HG03575 (cell line): ENCODE data around the gene DUSP6.

ENCODE experiments used
- ATAC-seq: cut with Tn5 transposase; IDR thresholded peaks from one replicate; pipeline ENCODE4 v1.9.1; 2021; ENCODE audit not compliant: unreplicated experiment, insufficient number of reproducible peaks, low FRiP score; ENCODE audit errors: extremely low read depth

The DUSP6 gene

GRCh38 chr12:89314060-89314761 is 38.1 kb downstream of the DUSP6 start:
- no peak for ATAC-seq

GRCh38 chr12:89311703-89312293 is 40.5 kb downstream of the DUSP6 start:
- ATAC-seq, result no peak

GRCh38 chr12:89309815-89310214 is 42.5 kb downstream of the DUSP6 start:
- no peak for ATAC-seq

- no peak for ATAC-seq
Measured at GRCh38 chr12:89309440-89309802, 42.9 kb downstream of the DUSP6 start.

- ATAC-seq, result no peak
Measured at GRCh38 chr12:89307474-89308253, 44.6 kb downstream of the DUSP6 start.

GRCh38 chr12:89306827-89307473 is 45.4 kb downstream of the DUSP6 start:
- no peak for ATAC-seq

GRCh38 chr12:89305373-89305772 is 46.9 kb downstream of the DUSP6 start:
- no peak for ATAC-seq

- no peak for ATAC-seq
Measured at GRCh38 chr12:89299931-89300330, 52.4 kb downstream of the DUSP6 start.

- ATAC-seq, result no peak
Measured at GRCh38 chr12:89299417-89299816, 52.9 kb downstream of the DUSP6 start.
